Transverse colon (tissue), 3 donors: ENCODE results near the gene LZIC.

ENCODE experiments used
- CTCF ChIP-seq, 5 experiments: fragments of 200-600 bp in 3 of 5; fragments of 450-650 bp in 2 of 5; sonication (generic) in 3 of 5; IDR thresholded peaks; 1 replicate in 2 of 5; 2 replicates in 3 of 5; pipeline ENCODE4 v1.5.1; 2016 to 2017; ENCODE audit warnings: antibody characterized with exemption in 5 of 5, inconsistent platforms in 3 of 5, mild to moderate bottlenecking in 2 of 5, moderate library complexity in 1 of 5
- EP300 ChIP-seq: sonication (generic); formaldehyde crosslinking; IDR thresholded peaks from one replicate; pipeline ENCODE4 v1.6.1; 2017; ENCODE audit warnings: antibody characterized with exemption, low read depth
- POLR2A ChIP-seq: fragments of 450-650 bp; IDR thresholded peaks from one replicate; pipeline ENCODE4 v1.6.1; 2016; ENCODE audit warnings: antibody characterized with exemption, mild to moderate bottlenecking, moderate library complexity

- TF ChIP-seq CTCF (IDR thresholded peaks at IDR 0.05) = no peak
- no peak for TF ChIP-seq POLR2A
- no peak for TF ChIP-seq EP300
Measured at GRCh38 chr1:9989773-9990172, 46.6 kb upstream of the LZIC start.
